Amniotic stem cell (primary cell): ENCODE data around the gene FEZF1.

Source experiments
- DNase-seq: peaks from one replicate; lab custom pipeline; 2025; lab: John Stamatoyannopoulos, UW

FEZF1 gene

GRCh38 chr7:122304319-122304975, at the start of gene FEZF1:
Gene FEZF1 (minus strand): TSS chr7:122304750. CDS start chr7:122304437, 313 bp downstream.
- no peak for DNase-seq

DNA sequence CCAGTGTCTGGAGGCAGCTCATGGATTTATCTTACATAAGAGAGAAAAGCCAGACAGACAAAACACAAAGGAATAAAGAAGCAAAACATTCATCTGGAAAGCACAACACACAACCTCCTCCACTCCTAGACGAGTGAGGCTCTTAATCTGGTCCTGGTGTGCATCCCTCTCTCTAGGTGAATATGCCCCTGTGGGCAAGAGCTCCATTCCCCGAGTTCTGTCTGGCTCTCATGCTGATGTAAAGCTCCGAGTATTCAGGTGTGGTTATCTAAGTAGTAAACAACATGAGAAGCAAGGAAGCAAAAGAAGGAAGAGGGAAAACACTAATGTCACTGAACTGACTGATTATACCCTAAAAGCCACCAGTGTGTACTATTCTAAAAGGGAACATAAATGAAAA, 47.9 kb upstream of the FEZF1 start:
- no peak for DNase-seq

GRCh38 chr7:122350701-122351100, 46.2 kb upstream of the FEZF1 start:
- DNase-seq: no peak

GRCh38 chr7:122344303-122344620, 39.7 kb upstream of the FEZF1 start:
- DNase-seq: no peak

DNA sequence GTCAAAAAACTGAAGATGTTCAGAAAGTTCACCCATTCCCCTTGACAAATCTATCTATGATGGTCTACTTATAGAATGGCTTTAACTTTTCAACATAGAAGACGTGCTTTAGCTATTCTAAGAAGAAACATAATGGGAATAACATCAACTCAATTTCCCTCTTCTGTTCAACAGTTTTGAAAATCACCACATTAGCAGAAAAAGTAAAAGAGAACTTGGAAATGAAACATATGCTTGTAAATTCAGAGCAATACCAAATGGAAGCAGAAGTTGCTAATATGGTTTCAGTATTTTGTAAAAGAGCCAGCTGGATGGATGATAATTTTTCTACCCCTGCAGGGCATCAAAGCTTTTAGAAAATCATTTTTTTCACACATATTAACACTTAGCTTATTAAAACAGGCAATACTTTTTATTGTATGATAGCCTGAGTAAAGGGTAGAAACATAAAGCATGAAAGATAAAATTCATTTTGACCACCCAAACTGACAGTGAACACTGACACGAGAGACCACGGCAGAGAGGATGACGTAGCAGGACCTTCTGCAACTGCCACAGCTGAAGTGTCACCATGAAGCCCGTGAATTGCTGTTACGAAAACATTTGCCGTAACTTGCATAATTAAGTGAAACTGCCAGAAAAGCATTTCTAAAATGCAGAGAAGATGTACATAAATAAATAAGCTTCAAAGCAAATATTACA, 39.2 kb upstream of the FEZF1 start:
- no peak for DNase-seq

DNA sequence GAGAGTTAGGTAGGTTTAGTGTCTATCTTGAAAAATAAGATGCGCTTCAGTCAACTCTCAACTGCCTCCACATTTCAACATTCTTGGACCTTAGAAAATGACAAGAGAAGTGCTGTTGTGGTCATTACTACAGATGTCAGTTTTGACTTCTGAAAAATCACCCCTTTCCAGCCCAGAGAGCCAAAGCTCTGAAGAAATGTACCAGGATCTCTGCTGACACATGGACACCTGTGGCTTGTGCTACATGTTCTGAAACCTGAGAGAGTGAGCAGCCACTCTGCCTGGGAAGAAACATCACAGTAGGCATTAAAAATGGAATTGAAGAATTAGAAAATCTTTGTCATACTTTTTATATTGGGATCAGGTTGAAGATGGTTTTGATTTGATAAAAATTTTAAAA, 35.9 kb upstream of the FEZF1 start:
- no peak for DNase-seq

DNA sequence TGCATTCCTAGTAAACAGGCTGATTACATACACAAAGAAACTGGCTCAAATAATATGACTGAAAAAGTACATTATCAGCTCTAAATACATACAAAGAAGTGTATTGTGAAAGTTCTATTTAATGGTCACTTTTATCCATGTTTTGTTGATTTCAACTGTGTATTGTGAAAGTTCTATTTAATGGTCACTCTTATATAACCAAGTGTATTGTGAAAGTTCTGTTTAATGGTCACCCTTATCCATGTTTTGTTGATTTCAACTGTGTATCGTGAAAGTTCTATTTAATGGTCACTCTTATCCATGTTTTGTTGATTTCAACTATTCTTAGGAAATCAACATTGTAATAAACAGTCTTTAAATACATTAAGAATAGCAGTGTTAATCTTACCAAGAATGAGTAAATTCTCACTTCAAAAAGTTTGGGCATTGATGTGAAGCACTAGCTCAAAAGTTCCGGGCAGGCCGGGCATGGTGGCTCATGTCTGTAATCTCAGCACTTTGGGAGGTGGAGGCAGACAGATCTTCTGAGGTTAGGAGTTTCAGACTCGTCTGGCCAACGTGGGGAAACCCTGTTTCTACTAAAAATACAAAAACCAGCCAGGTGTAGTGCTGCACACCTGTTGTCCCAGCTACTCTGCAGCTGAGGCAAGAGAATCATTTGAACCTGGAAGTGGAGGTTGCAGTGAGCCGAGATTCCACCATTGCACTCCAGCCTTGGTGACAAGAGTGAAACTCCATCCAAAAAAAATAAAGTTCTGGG, 34.8 kb upstream of the FEZF1 start:
- DNase-seq: no peak

DNA sequence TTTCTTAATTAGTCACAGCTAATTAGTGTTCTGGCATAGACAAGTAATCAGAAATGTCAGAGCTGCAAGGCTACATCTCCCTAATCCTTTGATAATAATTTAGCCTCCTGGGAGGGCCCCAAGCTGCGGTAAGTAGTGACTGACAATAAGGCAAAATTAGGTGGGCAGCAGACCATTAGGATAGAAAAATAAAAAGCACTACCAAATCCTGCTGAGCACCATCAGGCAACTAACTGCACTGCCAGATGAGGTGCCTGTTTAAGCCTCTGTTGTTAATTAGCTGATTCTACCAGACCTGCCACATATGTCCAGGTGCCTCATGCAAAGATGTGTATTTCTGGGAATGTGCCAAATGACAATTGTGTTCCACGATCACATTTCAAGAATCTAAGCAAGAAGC, 32.5 kb upstream of the FEZF1 start:
- DNase-seq: no peak

DNA sequence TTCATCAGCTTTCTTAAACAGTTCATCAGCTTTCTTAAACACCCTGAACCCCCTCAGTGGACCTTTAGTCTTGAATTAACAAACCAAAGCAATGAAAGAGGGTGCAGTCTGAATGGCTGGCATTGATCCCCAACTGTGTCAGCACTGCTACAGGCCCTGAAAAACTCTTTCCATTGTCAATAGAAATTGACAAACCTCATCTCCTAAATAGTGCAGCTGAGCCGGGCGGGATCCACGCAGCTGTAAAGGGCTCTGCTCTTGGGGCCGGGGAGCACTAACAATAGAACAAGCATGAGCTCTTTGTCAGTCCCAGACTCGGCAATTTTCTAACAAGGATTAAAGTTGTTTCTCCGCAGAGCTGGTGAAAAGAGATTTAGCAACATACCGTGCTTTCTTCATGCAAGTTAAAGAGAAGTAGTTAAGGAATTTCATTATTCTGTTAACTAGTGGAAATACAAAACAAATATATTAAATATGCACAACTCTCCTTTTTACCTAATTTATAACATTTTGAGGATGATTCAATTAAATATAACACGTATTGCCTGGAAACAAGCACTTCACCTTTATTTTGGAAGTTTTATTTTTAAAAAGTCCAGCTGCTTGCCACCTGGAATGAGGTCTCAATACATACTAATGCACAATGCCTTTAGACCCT, 24.7 kb upstream of the FEZF1 start:
- DNase-seq: no peak

DNA sequence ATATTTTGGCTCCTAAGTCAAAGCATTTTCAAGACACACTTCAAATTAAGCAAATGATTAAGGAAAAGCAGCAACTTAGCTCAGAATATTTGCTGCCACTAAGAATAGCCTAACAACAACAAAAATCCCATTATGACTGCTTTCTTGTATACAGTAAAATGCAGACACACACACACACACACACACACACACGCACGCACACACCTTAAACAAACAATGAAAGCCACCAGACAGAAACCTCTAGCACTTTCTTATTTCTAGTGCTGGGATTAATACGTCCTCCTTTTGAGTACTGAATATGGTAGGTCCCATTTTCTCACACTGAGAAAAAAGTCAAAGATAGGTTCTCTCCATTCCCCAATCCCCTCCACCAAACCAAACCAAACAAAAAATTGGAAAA, 23.4 kb upstream of the FEZF1 start:
- DNase-seq: no peak

GRCh38 chr7:122316467-122317388, 12.2 kb upstream of the FEZF1 start:
- no peak for DNase-seq

DNA sequence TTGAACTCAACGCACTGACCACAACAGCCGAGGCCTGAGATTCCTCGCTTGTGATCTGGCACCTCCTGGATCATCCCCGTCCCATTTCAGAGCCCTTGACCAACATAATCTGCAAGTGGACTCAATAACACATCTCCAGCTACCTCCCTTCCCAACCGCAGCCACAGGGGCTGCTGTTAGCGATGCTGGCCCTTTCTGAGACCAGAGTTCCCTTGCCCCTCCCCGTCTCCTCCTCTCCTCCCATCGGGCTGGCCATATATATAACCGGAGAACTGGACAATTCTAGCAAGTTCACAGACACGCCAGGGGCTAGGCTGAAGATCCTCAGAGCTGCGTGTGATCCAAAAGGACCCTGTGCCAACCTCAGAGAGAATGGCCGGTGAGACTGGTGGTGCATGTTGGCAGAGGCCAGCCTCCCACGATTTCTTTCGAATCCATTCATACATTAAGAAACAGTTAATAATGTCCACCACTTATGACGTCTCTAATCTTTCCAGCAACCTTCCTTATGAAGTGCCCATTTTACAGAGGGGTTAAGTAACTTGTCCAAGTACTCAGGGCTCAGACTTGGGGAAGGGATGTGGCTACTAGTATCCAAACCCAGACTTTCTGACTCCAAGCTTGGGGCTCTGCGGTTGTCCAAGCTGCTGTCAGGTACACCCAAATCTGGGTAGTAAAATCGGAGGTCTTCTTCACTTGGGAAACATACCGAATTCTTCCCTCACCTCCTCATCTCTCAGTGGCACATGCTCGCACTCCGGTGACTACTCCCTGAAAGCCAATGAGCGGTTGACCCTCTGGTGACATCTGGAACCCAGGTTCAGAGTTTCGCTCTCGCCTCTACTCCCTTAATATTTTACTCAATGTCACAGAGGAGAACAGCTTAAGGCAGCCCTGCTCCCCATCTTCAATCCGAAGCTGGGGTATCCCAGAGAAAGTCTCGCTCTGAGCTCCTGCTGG, 11.2 kb upstream of the FEZF1 start:
- DNase-seq: no peak

GRCh38 chr7:122314284-122314683, 9.7 kb upstream of the FEZF1 start:
- DNase-seq: no peak

DNA sequence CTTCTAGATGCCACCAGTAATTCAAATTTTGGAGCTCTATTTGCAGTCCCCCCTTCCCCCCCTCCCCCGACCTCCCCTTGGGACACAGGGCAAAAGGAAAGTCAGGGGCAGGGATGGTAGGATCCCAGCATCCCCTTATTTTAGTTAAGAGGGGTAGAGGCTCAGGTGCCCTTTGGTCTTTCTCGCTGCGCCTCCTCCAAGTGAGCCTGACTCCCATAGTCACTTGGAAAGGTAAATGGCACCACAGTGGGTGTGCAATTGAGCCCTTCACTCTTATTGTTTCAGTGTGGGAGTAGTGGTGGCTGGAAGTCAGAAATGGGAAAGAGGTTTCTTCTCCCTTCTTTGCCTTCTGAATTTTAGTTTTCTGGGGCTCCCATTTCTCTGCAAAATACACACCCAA, 8.2 kb upstream of the FEZF1 start:
- no peak for DNase-seq

- DNase-seq: no peak
Measured at GRCh38 chr7:122311734-122312450, 7.3 kb upstream of the FEZF1 start.

DNA sequence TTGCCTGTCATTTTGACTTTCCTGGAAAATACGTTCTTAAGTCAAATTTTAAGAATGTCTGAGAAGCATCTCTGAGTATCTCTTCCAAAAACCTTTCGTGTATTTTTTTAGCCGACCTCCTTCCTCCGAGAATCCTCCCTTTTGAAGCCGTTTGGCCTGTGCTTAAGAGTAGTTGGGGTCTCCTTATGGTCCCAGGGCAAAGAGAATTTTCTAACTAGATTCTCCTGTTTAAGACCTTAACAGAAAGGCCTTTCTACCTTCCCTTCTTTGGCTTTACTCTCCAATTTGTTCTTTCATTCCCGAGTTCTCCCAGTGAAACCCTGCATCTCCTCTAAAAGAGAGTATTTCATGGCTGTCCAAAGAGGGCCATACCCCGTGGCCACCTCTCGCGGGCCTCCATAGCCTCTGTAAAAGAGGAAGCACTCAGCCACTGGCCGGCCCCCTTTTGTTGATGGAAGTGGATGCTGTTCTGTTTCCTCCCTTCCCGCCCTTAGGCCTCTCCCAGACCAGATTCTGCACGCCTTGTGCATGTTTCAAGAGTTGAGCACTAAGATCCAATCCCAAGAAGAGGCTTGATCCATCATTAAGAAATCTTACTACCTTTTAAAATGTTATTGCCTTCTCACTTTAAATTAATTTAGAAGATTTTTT, 6.6 kb upstream of the FEZF1 start:
- DNase-seq: no peak

DNA sequence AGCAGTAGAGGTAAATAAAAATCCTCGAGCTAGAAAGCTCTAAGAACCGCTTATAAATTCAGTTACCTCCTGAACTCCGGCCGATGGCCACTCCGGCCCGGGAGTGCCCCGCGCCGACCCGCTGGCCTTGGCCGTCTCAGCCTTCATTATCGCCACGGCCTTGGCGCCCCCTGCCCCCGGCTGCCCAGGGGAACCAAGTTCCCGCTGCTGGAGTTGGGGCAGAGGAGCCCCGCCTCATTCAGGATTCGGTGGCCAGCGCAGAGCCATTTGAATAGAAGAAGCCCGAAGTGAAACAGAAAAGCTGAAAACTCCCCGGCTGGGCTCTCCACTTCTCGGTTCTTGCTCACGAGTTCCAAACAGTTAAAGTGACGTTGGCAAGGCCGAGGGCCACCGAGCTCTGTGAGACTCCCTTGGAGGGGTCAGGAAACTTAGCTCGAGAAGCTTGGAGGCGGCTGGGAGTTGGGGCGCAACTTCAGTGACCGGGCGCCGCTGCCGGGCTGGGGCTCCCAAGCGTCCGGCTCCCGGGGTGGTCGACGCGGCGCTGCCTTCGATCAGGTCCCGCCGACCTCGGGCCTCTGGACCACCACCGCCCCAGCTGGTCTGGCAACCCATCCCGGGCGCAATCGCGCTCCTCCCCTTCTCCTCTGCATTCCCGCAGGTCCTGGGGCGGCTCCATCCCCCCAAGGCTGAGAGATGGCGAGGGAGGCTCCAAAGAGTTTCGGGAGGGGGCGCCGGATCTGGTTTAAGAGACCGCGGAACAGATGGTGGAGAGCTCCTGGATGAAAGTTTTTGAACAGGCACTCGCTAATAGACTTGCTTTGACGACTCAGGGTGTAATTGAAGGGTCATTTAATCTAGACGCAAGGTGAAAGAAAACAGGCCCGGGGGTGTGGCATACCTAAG, 5.8 kb upstream of the FEZF1 start:
- DNase-seq: no peak

- no peak for DNase-seq
Measured at GRCh38 chr7:122309421-122309820, 4.9 kb upstream of the FEZF1 start.
